Measurements from ENCODE around the gene TINCR.
"Not testable (repeated sequence)": the region's sequence is repeated elsewhere in the genome, so short reads cannot be mapped to it uniquely, and the experiment has no call there.

Gene TINCR

GRCh38 chr19:5561559-5561958 lies 6.2 kb downstream of the TINCR start:
- FAIRE-seq, result no peak
- DNase-seq (ENCODE audit: insufficient read length, low spot score), result no peak

- no peak for DNase-seq (ENCODE audit: insufficient read length, low spot score)
- FAIRE-seq, result no peak
Observed at GRCh38 chr19:5560156-5560555, 7.6 kb downstream of the TINCR start.

- no peak for FAIRE-seq
- no peak for DNase-seq (ENCODE audit: insufficient read length, low spot score)
Observed at GRCh38 chr19:5559804-5560133, 8.0 kb downstream of the TINCR start.

GRCh38 chr19:5558101-5558621 lies 9.6 kb downstream of the TINCR start:
- FAIRE-seq (no peak), DNase-seq (ENCODE audit: insufficient read length, low spot score) (no peak)

GRCh38 chr19:5557691-5558090 lies 10.1 kb downstream of the TINCR start:
- DNase-seq (ENCODE audit: insufficient read length, low spot score), result no peak
- FAIRE-seq, result no peak

- FAIRE-seq, result no peak
- DNase-seq (ENCODE audit: insufficient read length, low spot score), result no peak
Observed at GRCh38 chr19:5554828-5555227, 12.9 kb downstream of the TINCR start.

- FAIRE-seq (no peak), DNase-seq (ENCODE audit: insufficient read length, low spot score) (no peak)
Observed at GRCh38 chr19:5553892-5554291, 13.9 kb downstream of the TINCR start.

- FAIRE-seq, result no peak
- DNase-seq (ENCODE audit: insufficient read length, low spot score), result peak; percentile 74
Observed at GRCh38 chr19:5547881-5548280, 19.9 kb downstream of the TINCR start.

GRCh38 chr19:5545984-5546383 lies 21.8 kb downstream of the TINCR start:
- FAIRE-seq, result no peak
- DNase-seq (ENCODE audit: insufficient read length, low spot score), result no peak

GRCh38 chr19:5545051-5545450 lies 22.7 kb downstream of the TINCR start:
- DNase-seq (ENCODE audit: insufficient read length, low spot score), result no peak
- no peak for FAIRE-seq

GRCh38 chr19:5542665-5543064 lies 25.1 kb downstream of the TINCR start:
- no peak for DNase-seq (ENCODE audit: insufficient read length, low spot score)
- FAIRE-seq, result no peak

- no peak for DNase-seq (ENCODE audit: insufficient read length, low spot score)
Observed at GRCh38 chr19:5541456-5541855, 26.3 kb downstream of the TINCR start.

GRCh38 chr19:5540208-5540607 lies 27.5 kb downstream of the TINCR start:
- no peak for DNase-seq (ENCODE audit: insufficient read length, low spot score)
- FAIRE-seq, result no peak

More at GRCh38 chr19:5541456-5541855, 26.3 kb downstream of the TINCR start:
- FAIRE-seq, result no peak

GRCh38 chr19:5537870-5538269 lies 29.9 kb downstream of the TINCR start:
- FAIRE-seq, result no peak
- DNase-seq (ENCODE audit: insufficient read length, low spot score), result no peak

GRCh38 chr19:5536982-5537579 lies 30.7 kb downstream of the TINCR start:
- not testable (repeated sequence) for FAIRE-seq

GRCh38 chr19:5536337-5536894 lies 31.3 kb downstream of the TINCR start:
- no peak for FAIRE-seq
- no peak for DNase-seq (ENCODE audit: insufficient read length, low spot score)

More at GRCh38 chr19:5536982-5537579, 30.7 kb downstream of the TINCR start:
- DNase-seq (ENCODE audit: insufficient read length, low spot score), result not testable (repeated sequence)

- no peak for DNase-seq (ENCODE audit: insufficient read length, low spot score)
- FAIRE-seq, result no peak
Observed at GRCh38 chr19:5534787-5535586, 32.8 kb downstream of the TINCR start.

GRCh38 chr19:5533257-5533656 lies 34.5 kb downstream of the TINCR start:
- FAIRE-seq (no peak), DNase-seq (ENCODE audit: insufficient read length, low spot score) (no peak)

- no peak for DNase-seq (ENCODE audit: insufficient read length, low spot score)
- FAIRE-seq, result no peak
Observed at GRCh38 chr19:5530701-5531100, 37.1 kb downstream of the TINCR start.

GRCh38 chr19:5526691-5527090 lies 41.1 kb downstream of the TINCR start:
- no peak for FAIRE-seq
- DNase-seq (ENCODE audit: insufficient read length, low spot score), result no peak

GRCh38 chr19:5524081-5524480 lies 43.7 kb downstream of the TINCR start:
- FAIRE-seq (no peak), DNase-seq (ENCODE audit: insufficient read length, low spot score) (no peak)

GRCh38 chr19:5522106-5522505 lies 45.6 kb downstream of the TINCR start:
- FAIRE-seq (no peak), DNase-seq (ENCODE audit: insufficient read length, low spot score) (no peak)
